ENCODE data around the gene MRS2.

The MRS2 gene

GRCh38 chr6:24376871-24377270, 25.9 kb upstream of the MRS2 start:
- ATAC-seq, result no peak
- no peak for TF ChIP-seq TOX (CRISPR knock-in tag; IDR thresholded peaks at IDR 0.05; ENCODE audit: borderline replicate concordance)
- TF ChIP-seq ESRRG (CRISPR knock-in tag; IDR thresholded peaks at IDR 0.05), result no peak
- no peak for TF ChIP-seq PPARA (CRISPR knock-in tag; IDR thresholded peaks at IDR 0.05; ENCODE audit: borderline replicate concordance)
- TF ChIP-seq OSR1 (CRISPR knock-in tag; IDR thresholded peaks at IDR 0.05), result no peak
- no peak for TF ChIP-seq ZNF565 (CRISPR knock-in tag; conservative IDR thresholded peaks at IDR 0.05; ENCODE audit: low read depth)
- TF ChIP-seq ISL1 (CRISPR knock-in tag; IDR thresholded peaks at IDR 0.05), result no peak
- TF ChIP-seq ARNTL (CRISPR knock-in tag; IDR thresholded peaks at IDR 0.05; ENCODE audit: borderline replicate concordance, low read depth), result no peak
- no peak for TF ChIP-seq TSHZ2 (CRISPR knock-in tag; IDR thresholded peaks at IDR 0.05)
- no peak for TF ChIP-seq ZNF8 (CRISPR knock-in tag; IDR thresholded peaks at IDR 0.05)
- no peak for TF ChIP-seq CREB5 (CRISPR knock-in tag; IDR thresholded peaks at IDR 0.05; ENCODE audit: low read depth)
- no peak for TF ChIP-seq BACH2 (CRISPR knock-in tag; IDR thresholded peaks at IDR 0.05; ENCODE audit: borderline replicate concordance)
- no peak for TF ChIP-seq ZNF70 (CRISPR knock-in tag; IDR thresholded peaks at IDR 0.05)
- TF ChIP-seq TCF4 (CRISPR knock-in tag; IDR thresholded peaks at IDR 0.05; ENCODE audit: borderline replicate concordance), result no peak
- no peak for TF ChIP-seq ZC3H10 (CRISPR knock-in tag; IDR thresholded peaks at IDR 0.05)

GRCh38 chr6:24378473-24379097, 24.2 kb upstream of the MRS2 start:
- TF ChIP-seq RARB (CRISPR knock-in tag; IDR thresholded peaks at IDR 0.05) (no peak), ZFP30 (CRISPR knock-in tag; IDR thresholded peaks at IDR 0.05) (no peak), ESRRG (CRISPR knock-in tag; IDR thresholded peaks at IDR 0.05) (no peak), POU6F1 (CRISPR knock-in tag; IDR thresholded peaks at IDR 0.05; ENCODE audit: borderline replicate concordance, low read depth) (no peak), GLIS3 (CRISPR knock-in tag; IDR thresholded peaks at IDR 0.05) (no peak), CREB5 (CRISPR knock-in tag; IDR thresholded peaks at IDR 0.05; ENCODE audit: low read depth) (no peak), TOX (CRISPR knock-in tag; IDR thresholded peaks at IDR 0.05; ENCODE audit: borderline replicate concordance) (no peak), ZC3H10 (CRISPR knock-in tag; IDR thresholded peaks at IDR 0.05) (no peak), TSHZ2 (CRISPR knock-in tag; IDR thresholded peaks at IDR 0.05) (no peak), ZNF565 (CRISPR knock-in tag; conservative IDR thresholded peaks at IDR 0.05; ENCODE audit: low read depth) (no peak), ARNTL (CRISPR knock-in tag; IDR thresholded peaks at IDR 0.05; ENCODE audit: borderline replicate concordance, low read depth) (no peak), OSR1 (CRISPR knock-in tag; IDR thresholded peaks at IDR 0.05) (no peak), PPARA (CRISPR knock-in tag; IDR thresholded peaks at IDR 0.05; ENCODE audit: borderline replicate concordance) (no peak), ISL1 (CRISPR knock-in tag; IDR thresholded peaks at IDR 0.05) (no peak), BACH2 (CRISPR knock-in tag; IDR thresholded peaks at IDR 0.05; ENCODE audit: borderline replicate concordance) (no peak)
- ATAC-seq, result no peak

Measured in SK-N-SH treated with all-trans-retinoic acid at 6 μM for 48 hours (cell line).